HG03108 (cell line): ENCODE measurements around the gene SPI1.

Experiments
- ATAC-seq: cut with Tn5 transposase; IDR thresholded peaks from one replicate; pipeline ENCODE4 v1.9.1; 2021; ENCODE audit warnings: moderate library complexity; ENCODE audit not compliant: unreplicated experiment

The SPI1 gene

GRCh38 chr11:47389577-47390421 lies 11.5 kb upstream of the SPI1 start:
- no peak for ATAC-seq

DNA sequence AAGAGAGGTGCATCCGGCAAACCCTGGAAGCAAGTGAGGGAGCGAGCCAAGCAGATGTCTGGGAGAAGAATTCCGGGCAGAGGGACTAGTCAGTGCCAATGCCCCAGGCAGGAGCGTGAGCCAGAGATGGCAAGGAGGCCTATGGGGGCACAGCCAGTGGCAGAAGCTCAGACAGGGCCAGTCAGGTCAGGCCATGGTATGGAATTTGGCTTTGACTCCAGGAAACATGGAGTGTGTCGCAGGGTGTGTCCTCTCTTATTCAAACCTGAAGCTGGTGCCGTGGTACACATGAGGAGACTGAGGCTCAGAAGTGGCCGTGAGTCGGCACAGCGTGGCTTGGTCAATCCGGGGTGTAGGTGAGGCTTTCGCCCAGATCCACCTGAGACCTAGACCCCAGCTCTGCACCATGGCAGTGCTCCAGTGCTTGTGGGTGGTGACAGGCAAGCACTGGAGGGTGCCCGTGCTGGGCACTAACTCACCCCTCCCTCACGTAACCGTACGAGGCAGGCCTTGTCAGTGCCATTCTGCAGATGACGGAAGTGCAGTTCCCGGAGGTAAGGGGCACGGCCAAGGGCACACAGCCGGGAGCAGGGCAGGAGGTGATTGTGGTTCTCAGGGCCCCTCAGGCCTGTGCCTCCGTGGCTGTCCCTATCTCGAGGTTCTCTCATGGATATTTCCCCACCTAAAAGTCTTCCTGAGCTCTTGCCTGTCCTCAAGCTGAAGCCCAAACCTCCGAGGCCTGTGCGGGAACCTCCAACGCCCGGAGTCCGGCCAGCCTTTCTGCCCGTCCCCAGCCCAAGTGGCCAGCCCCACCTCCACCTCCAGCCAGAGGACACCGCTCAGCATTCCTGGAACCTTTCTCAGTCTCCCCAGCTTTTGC lies 10.6 kb upstream of the SPI1 start:
- ATAC-seq, result no peak

DNA sequence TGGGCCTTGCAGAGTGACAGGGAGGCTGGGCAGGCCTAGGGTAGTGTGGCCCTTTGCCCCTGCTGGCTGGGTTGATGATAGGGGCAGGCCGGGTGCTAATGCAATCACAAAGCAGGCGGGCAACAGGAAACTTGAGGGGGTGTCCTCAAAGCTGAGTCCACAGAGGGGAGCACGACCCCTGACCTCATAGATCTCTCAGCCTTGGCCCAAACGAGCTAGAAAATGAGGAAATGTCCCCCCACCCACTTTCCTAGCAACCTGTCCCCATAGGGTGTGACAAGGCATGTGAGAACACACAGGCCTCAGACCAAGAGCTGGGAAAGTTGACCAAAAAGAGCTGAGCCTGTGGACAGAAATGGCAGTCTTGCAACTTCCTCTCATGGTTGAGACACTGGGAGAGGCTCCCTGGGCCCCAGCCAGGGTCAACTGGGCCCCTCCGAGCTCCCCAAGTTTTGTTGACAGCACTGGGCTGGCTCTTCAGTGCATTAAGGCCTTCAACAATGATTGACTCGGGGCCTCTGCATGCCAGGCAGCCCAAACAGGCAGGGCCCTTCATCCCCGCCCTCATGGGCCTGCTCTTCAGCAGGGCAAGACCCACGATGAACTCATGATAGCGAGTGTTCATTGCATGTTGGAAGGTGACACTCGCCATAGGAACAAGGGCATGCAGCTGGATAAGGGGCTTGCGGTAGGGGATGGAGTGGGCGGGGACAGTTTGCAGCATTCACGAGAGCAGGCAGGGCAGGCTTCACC lies 9.8 kb upstream of the SPI1 start:
- ATAC-seq, result no peak

DNA sequence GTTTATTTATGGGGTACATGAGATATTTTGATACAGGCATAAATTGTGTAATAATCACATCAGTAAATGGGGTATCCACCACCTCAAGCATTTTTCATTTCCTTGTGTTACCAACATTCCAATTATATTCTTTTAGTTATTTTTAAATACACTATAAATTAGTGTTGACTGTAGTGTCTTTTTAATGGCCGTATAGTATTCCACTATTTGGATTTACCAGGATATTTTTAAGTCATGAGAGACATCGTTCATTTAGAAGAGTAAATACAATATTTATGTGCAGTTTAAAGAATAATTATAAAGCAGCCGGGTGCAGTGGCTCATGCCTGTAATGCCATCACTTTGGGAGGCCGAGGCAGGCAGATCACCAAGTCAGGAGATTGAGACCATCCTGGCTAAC lies 6.2 kb upstream of the SPI1 start:
- no peak for ATAC-seq

- ATAC-seq, result no peak
Measured at GRCh38 chr11:47383071-47383470, 4.7 kb upstream of the SPI1 start.

GRCh38 chr11:47380078-47380477 lies 1.7 kb upstream of the SPI1 start:
- ATAC-seq, result no peak

- ATAC-seq, result no peak
Measured at GRCh38 chr11:47379317-47379716, 970 bp upstream of the SPI1 start.

DNA sequence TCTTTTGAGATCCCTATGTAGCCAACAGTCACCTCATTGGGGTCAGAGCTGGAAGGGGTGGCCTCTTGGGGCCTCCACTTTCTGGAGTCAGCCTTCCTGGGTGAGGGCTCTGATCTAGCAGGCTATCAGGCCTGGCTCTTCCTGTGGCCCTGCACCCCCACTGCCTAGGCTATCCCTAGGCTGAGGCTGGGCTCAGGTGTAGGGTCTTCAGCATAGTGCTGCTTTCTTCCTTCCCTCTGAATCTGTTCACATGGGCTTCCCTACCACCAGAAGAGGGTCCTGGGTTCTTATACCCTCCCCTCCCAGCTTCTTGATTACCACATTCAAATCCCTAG lies 456 bp upstream of the SPI1 start:
- peak; percentile 1 for ATAC-seq

DNA sequence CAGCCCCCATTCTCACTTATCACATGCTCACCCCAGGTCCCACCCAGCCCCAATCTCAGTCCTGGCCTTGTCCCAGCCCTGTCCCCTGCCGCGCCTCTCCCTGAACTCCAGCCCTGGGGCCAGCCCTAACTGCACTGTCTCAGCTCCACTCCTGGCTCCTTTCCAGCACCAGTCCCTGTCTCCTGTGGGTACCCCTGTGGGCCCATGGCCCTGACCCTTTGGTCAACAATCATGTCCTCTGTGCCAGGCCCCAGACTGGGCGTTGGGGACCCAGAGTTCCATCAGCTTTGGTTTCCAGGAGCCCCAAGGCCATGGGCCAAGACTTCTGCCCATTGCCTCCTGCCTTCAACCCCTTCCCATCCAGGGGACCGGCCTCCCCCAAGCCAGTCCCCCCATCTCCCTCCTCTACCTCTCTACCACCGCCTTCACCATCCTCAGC lies 757 bp downstream of the SPI1 start:
- ATAC-seq, result peak; percentile 11

DNA sequence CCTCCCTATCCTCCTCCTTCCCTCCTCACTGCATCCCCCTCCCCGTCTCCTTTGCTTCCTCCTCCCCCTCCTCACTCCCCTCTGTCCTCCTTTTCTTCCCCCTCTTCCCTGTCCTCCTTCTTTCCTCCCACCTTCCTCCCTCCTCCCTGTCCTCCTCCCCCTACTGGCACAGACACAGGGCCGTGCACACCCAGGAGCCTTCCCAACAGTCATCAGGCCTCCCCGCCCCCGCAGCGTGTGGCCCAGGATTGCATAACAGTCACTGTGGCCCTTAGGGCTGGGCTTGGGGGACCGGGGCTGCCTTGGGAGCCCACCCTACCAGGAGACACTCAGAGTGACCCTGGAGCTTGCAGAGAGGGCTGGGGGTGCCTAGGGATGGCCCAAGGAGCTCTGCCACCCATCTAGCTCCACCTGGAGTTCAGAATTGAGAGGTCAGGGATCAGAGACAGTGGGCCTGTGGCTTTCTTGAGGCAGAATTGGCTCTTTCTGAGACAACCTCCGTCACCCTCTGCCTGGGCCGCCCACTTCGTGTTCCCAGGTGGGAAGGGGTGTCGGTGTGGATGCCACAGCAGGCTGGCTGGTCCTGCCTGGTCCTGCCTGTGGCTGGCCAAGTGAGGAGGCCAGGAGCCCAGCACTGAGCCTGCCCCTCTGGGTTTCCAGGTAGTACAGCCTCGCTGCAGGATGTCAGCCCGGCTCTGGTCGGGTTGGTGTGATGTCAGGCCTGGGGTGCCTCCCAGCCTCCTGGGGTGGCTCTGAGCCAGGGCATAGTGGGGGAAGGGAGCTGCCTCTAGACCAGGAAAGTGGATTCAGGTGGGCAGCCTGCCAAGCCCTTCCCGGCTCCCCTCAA lies 1.6 kb downstream of the SPI1 start:
- peak; percentile 32 for ATAC-seq

DNA sequence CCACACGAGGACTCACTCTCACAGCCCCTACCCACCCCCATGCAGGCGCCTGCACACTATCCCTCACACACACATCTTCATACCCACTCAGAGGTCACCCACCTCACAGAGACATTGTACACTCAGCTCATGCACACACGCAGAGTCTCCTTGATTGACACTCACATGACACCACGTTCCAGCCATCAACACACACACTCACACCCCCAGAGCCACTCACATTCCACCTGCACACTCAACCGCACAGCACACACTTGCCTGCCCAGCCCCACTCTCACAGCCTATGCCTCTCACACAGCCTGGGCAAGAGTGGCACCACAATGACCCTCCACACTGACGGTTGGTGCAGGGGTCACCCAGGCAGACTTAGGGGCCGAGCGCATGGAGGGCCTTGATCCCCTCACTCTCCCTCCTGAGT lies 2.2 kb downstream of the SPI1 start:
- ATAC-seq, result no peak

- no peak for ATAC-seq
Measured at GRCh38 chr11:47375546-47376085, 2.7 kb downstream of the SPI1 start.

DNA sequence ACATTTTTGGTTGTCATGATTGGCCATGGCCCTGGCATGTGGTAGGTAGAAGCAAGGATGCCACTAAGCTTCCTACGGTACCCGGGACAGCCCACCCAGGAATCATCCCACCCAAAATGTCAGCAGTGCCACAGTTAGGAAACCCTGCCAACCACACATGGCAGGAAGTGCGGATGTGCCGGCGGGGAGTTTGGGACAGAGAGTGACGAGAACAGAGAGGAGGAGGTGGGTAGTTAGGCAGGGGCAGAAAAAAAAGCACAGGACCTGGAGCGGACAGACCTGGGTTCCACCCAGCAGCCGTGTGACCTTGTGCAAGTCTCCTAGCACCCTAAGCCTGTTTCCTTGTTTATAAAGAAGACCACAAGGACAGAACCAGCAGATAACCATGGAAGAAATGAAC lies 3.3 kb downstream of the SPI1 start:
- ATAC-seq, result no peak

GRCh38 chr11:47374720-47375019 lies 3.7 kb downstream of the SPI1 start:
- ATAC-seq, result no peak

- ATAC-seq, result no peak
Measured at GRCh38 chr11:47373876-47374719, 4.2 kb downstream of the SPI1 start.

DNA sequence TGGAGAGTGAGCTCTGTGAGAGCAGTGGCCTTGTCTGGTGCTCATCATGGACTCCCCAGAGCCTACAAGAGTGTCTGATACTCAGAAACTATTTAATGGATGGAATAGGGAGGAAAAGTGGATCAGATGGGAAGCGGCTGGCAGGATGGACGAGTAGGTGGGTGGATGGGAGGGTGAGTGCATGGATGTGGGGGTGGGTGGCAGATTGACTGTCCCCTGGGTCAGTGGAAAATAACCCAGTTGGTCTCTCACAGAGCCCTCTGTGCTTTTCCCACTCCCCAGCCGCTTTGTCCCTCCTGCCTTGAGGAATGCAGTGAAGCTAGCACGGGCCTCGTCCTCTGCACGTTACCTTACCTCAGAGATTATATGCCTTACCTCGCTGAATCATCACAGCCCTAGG lies 5.9 kb downstream of the SPI1 start:
- ATAC-seq, result no peak

GRCh38 chr11:47369676-47370075 lies 8.7 kb downstream of the SPI1 start:
- no peak for ATAC-seq

GRCh38 chr11:47366020-47366490 lies 12.3 kb downstream of the SPI1 start:
- no peak for ATAC-seq

DNA sequence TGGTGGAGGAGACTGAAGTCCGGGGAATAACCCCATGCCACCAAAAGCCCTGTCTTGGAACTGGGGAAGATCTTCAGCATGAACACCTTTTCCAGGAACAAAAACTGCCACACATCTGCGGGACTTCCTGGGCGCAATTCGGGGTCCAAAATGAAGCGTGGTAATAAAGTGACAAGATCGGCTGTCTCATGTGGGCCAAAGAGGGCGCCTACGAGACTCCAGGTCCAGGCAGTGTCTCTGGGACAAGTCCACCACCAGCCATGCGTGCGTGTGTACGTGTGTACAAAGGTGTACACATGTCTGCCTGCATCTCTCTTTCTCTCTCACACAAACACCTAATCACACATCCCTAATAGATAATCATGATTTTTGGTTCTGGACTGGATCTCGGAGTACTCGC lies 16.9 kb downstream of the SPI1 start:
- ATAC-seq, result no peak
